DMS153 treated with DMSO at 0.1 percent for 48 hours (cell line): ENCODE data around the gene PCOLCE2.
"Not testable (repeated sequence)": the region's sequence is repeated elsewhere in the genome, so short reads cannot be mapped to it uniquely, and the experiment has no call there.

Experiments
- DNase-seq: peaks from one replicate; lab custom pipeline; 2025; ENCODE audit not compliant: unreplicated experiment; lab: John Stamatoyannopoulos, UW

PCOLCE2 gene

GRCh38 chr3:142902356-142902755 is 13.5 kb upstream of the PCOLCE2 start:
- DNase-seq, result no peak

- no peak for DNase-seq
Observed at GRCh38 chr3:142898346-142899213, 9.7 kb upstream of the PCOLCE2 start.

DNA sequence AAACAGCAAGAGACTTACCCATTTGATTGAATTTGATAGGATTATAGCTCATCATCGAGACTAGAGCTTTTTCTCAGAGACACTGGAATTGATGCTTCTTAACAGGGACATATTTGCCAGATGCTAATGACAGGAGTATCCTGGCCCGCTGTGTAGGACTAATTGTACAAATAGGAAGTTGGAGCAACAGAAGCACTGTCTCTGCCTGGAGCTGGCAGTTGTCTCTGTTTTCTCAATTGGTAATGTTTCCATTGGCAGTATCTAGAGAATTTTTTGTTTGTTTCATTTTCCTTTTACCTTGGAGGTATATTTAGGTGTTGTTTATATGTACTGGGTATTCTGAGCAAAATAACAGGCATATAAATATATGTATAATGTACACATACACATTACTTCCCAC is 8.9 kb upstream of the PCOLCE2 start:
- no peak for DNase-seq

GRCh38 chr3:142896996-142897395 is 8.1 kb upstream of the PCOLCE2 start:
- DNase-seq, result no peak

DNA sequence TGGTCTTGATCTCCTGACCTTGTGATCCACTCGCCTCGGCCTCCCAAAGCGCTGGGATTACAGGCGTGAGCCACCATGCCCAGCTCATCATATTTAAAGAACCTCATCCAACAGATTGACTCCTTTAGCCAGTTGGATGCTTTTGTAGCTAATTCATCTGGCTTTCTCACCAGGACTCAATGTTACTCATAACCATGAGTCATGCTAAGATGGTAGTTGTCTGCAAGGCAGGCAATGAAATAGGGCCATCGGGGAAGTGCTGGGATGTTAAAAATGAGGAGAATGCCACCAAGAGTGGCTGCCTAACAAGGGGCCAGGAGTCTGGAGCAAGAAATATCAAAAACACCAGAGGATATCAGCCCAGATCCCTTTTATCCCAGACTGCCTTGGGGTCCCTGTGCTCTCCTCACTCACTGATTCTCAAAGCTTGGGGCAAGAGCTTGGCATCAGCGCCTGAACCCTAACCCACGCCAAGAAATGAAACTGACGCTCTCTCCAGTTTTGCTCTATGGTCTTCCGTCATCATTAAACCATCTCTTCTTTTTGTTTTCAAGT is 7.4 kb upstream of the PCOLCE2 start:
- DNase-seq, result no peak

DNA sequence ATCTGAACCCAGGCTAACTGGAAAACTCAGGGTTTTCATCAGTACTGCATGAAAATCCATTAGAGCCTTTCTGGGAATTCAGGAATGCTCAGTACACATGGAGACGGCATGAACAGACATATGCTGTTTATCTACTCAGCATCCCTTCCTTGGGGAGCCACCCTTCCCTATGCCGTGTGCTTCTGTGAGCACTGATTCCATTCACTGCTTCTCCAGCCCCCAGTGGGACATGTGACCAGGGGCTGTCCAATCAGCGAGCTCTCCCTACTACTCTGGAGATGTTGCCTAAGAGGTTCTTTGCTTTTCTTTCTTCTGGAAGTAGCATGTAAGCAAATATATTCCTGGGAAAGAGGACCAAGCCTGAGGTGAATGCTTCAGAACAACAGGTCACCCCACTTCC is 5.6 kb upstream of the PCOLCE2 start:
- no peak for DNase-seq

DNA sequence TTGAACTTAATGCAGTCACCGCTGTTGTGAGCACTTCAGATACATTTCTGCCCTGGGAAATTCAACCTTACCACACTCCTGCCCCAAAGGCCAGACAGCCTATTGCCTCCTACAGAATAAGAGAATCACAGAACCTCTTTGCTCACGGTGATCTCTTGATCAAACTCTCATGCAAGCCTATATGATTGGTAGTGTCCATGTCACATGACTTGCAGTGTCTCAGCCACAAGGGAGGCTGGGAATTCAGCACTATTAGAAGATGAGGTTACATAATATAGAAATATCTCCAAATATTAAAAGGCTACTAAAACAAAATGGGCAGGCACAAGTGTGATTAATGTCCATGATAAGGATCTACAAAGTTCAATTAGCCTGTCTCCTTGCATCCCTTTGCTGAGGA is 3.8 kb upstream of the PCOLCE2 start:
- DNase-seq, result no peak

DNA sequence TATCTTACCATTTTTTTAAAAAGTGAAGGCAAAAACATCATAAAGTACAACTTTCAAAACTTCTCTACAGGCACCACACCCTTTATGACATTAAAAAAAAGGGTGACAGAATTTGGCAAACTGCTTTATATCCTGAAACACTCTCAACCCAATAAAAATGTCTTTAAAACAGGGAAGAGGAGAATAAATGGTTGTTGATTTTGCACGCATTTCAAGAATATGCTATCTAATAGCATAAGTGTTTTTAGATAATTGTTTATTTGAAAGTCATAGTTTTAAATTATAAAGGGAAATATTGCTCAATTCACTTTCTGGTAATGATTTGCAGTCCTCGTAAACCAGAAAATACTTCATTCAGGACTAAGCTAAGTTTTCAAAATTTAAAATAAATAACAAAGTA is 1.7 kb upstream of the PCOLCE2 start:
- DNase-seq, result no peak

- no peak for DNase-seq
Observed at GRCh38 chr3:142889212-142890014, 530 bp upstream of the PCOLCE2 start.

- DNase-seq, result no peak
Observed at GRCh38 chr3:142888099-142888480, 793 bp downstream of the PCOLCE2 start.

DNA sequence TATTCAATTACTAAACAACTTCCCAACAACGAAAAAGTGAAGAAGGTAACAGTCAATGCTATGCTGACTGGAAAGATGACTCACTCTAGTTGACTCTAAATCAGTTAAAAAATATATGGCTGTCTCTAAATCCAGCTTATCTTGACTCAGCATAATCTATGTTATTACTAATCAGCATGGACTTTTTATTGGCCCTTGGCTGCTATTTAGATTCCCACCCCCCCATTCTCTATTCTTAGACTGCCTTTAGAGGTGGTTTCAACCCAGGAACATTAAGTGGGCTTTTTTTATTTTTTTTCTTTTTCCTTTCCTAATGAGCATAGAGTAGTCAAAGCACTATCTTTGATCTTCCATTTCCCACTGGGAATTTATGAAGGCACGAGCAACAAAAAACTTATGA is 1.9 kb downstream of the PCOLCE2 start:
- DNase-seq, result no peak

DNA sequence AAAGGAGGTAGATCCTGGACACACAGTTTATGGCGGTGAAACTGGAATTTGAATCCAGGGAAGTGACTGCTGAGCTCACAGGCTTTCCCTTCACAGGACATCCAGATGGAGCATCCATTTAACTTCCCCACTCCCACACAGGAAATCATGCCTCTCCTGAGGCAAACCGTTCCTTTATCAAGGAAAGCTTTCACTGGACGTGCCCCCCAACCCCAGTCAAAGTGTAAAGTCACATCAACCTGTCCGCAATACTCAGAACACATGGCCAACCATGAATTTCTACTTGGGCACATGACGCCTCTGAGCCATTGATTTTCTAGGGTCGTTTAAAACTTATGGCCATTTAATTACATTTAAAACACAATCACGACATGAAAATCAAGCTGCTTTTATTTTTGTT is 2.9 kb downstream of the PCOLCE2 start:
- DNase-seq, result no peak

DNA sequence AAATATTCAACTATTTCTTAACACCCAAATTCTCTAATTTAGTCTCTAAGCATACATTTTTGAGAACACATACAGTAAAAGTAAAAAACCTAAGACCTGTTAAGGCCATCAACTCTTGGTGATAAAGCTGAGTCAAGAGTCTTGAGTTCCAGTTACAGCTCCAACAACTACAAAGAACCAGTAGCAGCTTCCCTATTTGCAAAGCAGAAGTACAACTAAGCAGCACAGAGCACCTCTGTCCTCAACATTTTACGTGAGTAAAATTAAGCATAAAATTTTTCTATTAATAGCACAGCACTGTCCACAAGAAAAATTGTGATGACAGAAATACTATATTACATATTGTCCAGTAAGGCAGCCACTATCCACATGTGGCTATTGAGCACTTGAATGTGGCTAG is 4.4 kb downstream of the PCOLCE2 start:
- no peak for DNase-seq

DNA sequence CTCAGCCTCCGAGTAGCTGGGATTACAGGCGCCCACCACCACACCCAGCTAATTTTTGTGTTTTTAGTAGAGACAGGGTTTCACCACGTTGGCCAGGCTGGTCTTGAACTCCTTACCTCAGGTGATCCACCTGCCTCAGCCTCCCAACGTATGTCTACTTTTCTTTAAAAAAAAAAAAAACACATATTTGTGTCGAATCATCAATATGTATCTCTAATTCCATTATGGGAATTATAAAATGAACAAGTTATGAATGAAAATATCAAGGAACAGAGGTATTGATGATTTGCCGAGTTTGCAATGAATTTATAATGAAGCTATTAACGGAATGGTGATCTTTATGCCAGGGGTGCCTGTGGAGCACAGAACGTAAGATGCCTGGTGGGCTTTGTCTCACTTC is 5.3 kb downstream of the PCOLCE2 start:
- not testable (repeated sequence) for DNase-seq

- DNase-seq, result no peak
Observed at GRCh38 chr3:142881445-142882224, 7.2 kb downstream of the PCOLCE2 start.

GRCh38 chr3:142878649-142879300 is 10.1 kb downstream of the PCOLCE2 start:
- no peak for DNase-seq

DNA sequence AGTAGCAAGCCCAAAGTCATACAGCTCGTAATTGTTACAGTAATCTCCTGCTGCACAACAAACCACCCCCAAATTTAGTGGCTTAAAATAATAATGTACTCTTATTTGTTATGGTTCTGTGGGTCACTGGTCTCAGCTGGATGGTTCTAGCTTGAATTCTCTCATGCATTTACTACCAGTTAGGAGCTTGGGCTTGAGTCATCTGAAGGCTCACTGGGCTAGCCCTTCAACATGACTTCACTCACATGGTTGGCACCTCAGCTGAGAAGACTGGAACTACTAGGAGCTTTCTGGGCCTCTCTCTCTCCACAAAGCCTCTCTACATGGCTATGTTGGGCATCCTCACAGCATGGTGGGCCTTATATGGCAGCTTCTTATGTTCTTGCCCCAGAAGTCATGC is 12.5 kb downstream of the PCOLCE2 start:
- no peak for DNase-seq

DNA sequence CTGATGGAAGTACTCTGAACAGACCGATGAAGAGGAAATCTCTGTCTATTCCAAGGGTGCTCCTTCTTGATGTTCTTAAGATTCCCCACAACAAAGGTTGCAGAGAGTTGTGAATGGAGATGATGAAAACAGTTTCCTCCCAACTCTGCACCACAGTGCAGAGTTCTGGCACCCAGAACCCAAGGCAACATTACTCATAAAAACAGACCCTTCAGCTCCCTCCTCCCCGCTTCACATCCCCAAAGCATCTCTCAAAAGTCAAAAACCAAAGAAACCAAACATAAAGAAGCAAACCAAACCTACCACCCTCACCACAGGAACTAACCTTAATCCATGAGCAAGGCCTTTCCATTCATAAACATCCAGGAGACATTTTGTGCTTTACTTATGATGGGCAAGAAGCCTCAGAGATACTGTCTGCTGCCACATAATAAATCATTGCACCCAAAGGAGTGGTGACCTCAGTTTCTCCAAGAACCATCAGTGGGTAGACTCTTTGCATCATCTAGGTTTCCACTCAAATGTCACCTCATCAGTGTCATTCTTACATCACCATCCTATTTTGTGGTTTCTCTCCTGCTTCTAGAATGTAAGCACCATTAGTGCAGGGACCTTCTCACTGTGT is 13.2 kb downstream of the PCOLCE2 start:
- no peak for DNase-seq

- no peak for DNase-seq
Observed at GRCh38 chr3:142875099-142875498, 13.8 kb downstream of the PCOLCE2 start.

DNA sequence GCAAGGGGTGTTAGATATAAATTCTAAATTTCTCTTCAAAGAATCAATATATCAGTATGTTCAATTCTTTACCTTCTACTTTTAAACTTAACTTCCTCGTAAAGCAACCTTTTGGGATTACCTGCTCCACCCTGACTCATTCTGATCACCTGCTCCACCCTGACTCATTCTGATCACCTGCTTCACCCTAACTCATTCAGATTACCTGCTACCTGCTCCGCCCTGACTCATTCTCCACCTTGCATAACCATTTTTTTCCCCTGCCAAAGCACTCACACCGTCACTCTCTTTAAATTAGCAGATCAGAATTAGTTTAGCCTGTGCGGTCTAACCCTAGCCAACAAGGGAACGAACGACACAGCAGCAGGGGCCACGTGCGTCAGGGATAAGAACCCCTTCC is 20.5 kb downstream of the PCOLCE2 start:
- not testable (repeated sequence) for DNase-seq
